Ovary (tissue), 3 donors: ENCODE results near the gene ZNF699.

ENCODE experiments used
- POLR2A ChIP-seq: fragments of 450-650 bp; IDR thresholded peaks from one replicate; pipeline ENCODE4 v1.6.1; 2017; ENCODE audit warnings: antibody characterized with exemption, mild to moderate bottlenecking, moderate library complexity
- TF ChIP-seq, protein P1 (sequence below), 3 donors: fragments of 450-650 bp in 2 of 3; fragments of 200-600 bp in 1 of 3; IDR thresholded peaks; one replicate each; pipeline versions ENCODE4 v1.5.1 to v1.8.0; 2016 to 2022; ENCODE audit warnings: antibody characterized with exemption in 3 of 3, mild to moderate bottlenecking in 1 of 3
- donor health status: DM: no; HTN: no; CAD: no.

DNA sequence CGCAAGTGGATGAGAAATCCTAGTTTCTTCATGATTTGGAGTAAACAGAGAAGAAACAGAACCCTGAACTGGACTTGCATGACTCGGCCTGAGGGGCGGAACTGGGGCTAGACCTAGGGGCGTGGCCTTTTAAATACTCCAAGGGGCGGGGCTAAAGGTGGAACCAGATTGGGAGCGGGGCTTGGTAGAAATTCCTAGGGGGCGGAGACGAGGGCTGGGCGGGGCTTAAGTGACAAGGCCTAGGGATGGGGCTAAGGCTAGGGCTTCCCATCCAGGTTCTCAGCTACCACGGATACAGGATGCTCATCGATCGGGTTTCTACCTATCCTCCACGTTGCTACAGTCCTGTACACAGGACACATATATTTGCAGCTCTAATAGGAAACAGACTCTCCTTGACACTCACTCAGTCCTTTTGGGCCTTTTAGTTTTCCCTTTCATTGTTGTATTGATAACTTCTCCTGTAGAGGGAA lies 372 bp upstream of the ZNF699 start:
- TF ChIP-seq, protein P1, sequence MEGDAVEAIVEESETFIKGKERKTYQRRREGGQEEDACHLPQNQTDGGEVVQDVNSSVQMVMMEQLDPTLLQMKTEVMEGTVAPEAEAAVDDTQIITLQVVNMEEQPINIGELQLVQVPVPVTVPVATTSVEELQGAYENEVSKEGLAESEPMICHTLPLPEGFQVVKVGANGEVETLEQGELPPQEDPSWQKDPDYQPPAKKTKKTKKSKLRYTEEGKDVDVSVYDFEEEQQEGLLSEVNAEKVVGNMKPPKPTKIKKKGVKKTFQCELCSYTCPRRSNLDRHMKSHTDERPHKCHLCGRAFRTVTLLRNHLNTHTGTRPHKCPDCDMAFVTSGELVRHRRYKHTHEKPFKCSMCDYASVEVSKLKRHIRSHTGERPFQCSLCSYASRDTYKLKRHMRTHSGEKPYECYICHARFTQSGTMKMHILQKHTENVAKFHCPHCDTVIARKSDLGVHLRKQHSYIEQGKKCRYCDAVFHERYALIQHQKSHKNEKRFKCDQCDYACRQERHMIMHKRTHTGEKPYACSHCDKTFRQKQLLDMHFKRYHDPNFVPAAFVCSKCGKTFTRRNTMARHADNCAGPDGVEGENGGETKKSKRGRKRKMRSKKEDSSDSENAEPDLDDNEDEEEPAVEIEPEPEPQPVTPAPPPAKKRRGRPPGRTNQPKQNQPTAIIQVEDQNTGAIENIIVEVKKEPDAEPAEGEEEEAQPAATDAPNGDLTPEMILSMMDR (IDR thresholded peaks at IDR 0.05), result no peak
- no peak for TF ChIP-seq POLR2A
